ENCODE data around the gene HK1. TPM values are rescaled to one million over a fixed set of nuclear protein-coding genes. Genes with fewer than 3 reads are reported as not detected.

The HK1 gene
- total RNA-seq, 1 experiment from 2014 or later = 219 TPM

GRCh38 chr10:69318867-69319727, 40.8 kb downstream of the HK1 start:
- DNase-seq (ENCODE audit: low spot score) = no peak
- no peak for TF ChIP-seq ELF4 (CRISPR knock-in tag; IDR thresholded peaks at IDR 0.05; ENCODE audit: low read depth)
- no peak for TF ChIP-seq ATF6 (CRISPR knock-in tag; IDR thresholded peaks at IDR 0.05)
- TF ChIP-seq ZNF263 (CRISPR knock-in tag; IDR thresholded peaks at IDR 0.05; ENCODE audit: low read depth) = peak; percentile 91
- no peak for TF ChIP-seq GABPB1 (CRISPR knock-in tag; IDR thresholded peaks at IDR 0.05)
- TF ChIP-seq, protein P1, sequence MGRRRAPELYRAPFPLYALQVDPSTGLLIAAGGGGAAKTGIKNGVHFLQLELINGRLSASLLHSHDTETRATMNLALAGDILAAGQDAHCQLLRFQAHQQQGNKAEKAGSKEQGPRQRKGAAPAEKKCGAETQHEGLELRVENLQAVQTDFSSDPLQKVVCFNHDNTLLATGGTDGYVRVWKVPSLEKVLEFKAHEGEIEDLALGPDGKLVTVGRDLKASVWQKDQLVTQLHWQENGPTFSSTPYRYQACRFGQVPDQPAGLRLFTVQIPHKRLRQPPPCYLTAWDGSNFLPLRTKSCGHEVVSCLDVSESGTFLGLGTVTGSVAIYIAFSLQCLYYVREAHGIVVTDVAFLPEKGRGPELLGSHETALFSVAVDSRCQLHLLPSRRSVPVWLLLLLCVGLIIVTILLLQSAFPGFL (CRISPR knock-in tag; IDR thresholded peaks at IDR 0.05; ENCODE audit: borderline replicate concordance) = no peak
- TF ChIP-seq, protein P2, sequence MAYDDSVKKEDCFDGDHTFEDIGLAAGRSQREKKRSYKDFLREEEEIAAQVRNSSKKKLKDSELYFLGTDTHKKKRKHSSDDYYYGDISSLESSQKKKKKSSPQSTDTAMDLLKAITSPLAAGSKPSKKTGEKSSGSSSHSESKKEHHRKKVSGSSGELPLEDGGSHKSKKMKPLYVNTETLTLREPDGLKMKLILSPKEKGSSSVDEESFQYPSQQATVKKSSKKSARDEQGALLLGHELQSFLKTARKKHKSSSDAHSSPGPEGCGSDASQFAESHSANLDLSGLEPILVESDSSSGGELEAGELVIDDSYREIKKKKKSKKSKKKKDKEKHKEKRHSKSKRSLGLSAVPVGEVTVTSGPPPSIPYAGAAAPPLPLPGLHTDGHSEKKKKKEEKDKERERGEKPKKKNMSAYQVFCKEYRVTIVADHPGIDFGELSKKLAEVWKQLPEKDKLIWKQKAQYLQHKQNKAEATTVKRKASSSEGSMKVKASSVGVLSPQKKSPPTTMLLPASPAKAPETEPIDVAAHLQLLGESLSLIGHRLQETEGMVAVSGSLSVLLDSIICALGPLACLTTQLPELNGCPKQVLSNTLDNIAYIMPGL (CRISPR knock-in tag; IDR thresholded peaks at IDR 0.05) = peak; percentile 46
- TF ChIP-seq CREM (CRISPR knock-in tag; IDR thresholded peaks at IDR 0.05) = 0 out of 2 replicates have a peak, but pooled peaks have one; percentile 5
- TF ChIP-seq, protein P3, sequence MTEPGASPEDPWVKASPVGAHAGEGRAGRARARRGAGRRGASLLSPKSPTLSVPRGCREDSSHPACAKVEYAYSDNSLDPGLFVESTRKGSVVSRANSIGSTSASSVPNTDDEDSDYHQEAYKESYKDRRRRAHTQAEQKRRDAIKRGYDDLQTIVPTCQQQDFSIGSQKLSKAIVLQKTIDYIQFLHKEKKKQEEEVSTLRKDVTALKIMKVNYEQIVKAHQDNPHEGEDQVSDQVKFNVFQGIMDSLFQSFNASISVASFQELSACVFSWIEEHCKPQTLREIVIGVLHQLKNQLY (CRISPR knock-in tag; IDR thresholded peaks at IDR 0.05) = no peak
- TF ChIP-seq, protein P4, sequence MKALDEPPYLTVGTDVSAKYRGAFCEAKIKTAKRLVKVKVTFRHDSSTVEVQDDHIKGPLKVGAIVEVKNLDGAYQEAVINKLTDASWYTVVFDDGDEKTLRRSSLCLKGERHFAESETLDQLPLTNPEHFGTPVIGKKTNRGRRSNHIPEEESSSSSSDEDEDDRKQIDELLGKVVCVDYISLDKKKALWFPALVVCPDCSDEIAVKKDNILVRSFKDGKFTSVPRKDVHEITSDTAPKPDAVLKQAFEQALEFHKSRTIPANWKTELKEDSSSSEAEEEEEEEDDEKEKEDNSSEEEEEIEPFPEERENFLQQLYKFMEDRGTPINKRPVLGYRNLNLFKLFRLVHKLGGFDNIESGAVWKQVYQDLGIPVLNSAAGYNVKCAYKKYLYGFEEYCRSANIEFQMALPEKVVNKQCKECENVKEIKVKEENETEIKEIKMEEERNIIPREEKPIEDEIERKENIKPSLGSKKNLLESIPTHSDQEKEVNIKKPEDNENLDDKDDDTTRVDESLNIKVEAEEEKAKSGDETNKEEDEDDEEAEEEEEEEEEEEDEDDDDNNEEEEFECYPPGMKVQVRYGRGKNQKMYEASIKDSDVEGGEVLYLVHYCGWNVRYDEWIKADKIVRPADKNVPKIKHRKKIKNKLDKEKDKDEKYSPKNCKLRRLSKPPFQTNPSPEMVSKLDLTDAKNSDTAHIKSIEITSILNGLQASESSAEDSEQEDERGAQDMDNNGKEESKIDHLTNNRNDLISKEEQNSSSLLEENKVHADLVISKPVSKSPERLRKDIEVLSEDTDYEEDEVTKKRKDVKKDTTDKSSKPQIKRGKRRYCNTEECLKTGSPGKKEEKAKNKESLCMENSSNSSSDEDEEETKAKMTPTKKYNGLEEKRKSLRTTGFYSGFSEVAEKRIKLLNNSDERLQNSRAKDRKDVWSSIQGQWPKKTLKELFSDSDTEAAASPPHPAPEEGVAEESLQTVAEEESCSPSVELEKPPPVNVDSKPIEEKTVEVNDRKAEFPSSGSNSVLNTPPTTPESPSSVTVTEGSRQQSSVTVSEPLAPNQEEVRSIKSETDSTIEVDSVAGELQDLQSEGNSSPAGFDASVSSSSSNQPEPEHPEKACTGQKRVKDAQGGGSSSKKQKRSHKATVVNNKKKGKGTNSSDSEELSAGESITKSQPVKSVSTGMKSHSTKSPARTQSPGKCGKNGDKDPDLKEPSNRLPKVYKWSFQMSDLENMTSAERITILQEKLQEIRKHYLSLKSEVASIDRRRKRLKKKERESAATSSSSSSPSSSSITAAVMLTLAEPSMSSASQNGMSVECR (CRISPR knock-in tag; IDR thresholded peaks at IDR 0.05; ENCODE audit: borderline replicate concordance) = peak; percentile 15; the same call in 1 of the 2 replicates
- no peak; the same call in 1 of the 2 replicates for TF ChIP-seq FOXP4 (CRISPR knock-in tag; IDR thresholded peaks at IDR 0.05)
- TF ChIP-seq FOXP1 (CRISPR knock-in tag; IDR thresholded peaks at IDR 0.05; ENCODE audit: borderline replicate concordance) = no peak; the same call in 1 of the 2 replicates
- TF ChIP-seq SMAD3 (CRISPR knock-in tag; IDR thresholded peaks at IDR 0.05; ENCODE audit: borderline replicate concordance) = no peak; the same call in 1 of the 2 replicates
- TF ChIP-seq SP1 (CRISPR knock-in tag; conservative IDR thresholded peaks at IDR 0.05) = peak; percentile 11; the same call in 1 of the 2 replicates
- TF ChIP-seq, protein P5, sequence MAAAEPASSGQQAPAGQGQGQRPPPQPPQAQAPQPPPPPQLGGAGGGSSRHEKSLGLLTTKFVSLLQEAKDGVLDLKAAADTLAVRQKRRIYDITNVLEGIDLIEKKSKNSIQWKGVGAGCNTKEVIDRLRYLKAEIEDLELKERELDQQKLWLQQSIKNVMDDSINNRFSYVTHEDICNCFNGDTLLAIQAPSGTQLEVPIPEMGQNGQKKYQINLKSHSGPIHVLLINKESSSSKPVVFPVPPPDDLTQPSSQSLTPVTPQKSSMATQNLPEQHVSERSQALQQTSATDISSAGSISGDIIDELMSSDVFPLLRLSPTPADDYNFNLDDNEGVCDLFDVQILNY (CRISPR knock-in tag; IDR thresholded peaks at IDR 0.05) = peak; percentile 1; the same call in 1 of the 2 replicates
- TF ChIP-seq, protein P6, sequence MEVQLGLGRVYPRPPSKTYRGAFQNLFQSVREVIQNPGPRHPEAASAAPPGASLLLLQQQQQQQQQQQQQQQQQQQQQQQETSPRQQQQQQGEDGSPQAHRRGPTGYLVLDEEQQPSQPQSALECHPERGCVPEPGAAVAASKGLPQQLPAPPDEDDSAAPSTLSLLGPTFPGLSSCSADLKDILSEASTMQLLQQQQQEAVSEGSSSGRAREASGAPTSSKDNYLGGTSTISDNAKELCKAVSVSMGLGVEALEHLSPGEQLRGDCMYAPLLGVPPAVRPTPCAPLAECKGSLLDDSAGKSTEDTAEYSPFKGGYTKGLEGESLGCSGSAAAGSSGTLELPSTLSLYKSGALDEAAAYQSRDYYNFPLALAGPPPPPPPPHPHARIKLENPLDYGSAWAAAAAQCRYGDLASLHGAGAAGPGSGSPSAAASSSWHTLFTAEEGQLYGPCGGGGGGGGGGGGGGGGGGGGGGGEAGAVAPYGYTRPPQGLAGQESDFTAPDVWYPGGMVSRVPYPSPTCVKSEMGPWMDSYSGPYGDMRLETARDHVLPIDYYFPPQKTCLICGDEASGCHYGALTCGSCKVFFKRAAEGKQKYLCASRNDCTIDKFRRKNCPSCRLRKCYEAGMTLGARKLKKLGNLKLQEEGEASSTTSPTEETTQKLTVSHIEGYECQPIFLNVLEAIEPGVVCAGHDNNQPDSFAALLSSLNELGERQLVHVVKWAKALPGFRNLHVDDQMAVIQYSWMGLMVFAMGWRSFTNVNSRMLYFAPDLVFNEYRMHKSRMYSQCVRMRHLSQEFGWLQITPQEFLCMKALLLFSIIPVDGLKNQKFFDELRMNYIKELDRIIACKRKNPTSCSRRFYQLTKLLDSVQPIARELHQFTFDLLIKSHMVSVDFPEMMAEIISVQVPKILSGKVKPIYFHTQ (CRISPR knock-in tag; IDR thresholded peaks at IDR 0.05) = no peak
- TF ChIP-seq IRF1 (CRISPR knock-in tag; IDR thresholded peaks at IDR 0.05) = 0 out of 2 replicates have a peak, but pooled peaks have one; percentile 12
- no peak; the same call in 1 of the 2 replicates for TF ChIP-seq MYBL2 (CRISPR knock-in tag; IDR thresholded peaks at IDR 0.05)

More at GRCh38 chr10:69318867-69319727, 40.8 kb downstream of the HK1 start:
- ChIA-PET CTCF (interaction anchor here (0.7 to 2.4 kb wide), 7 partner anchors 14 to 89 kb away, joined by 3 to 7 read pairs (median 5); no protein-coding TSS in a partner anchor), POLR2A (interaction anchor here (1.0 to 1.7 kb wide), 4 partner anchors 9 to 71 kb away, joined by 3 to 7 read pairs (median 4); no protein-coding TSS in a partner anchor)
- ATAC-seq = peak; percentile 3
- Mint-ChIP-seq H3K27ac (no peak overlapping the region; the same call in 1 of the 2 replicates), H3K4me3 (peak overlapping the region; percentile 95), H3K9me3 (no peaks in the 10 kb centered on the region), H3K36me3 (peaks cover 7% of the 10 kb centered on the region; the same call in 1 of the 2 replicates), H3K27me3 (ENCODE audit: low read depth) (no peaks in the 10 kb centered on the region), H3K4me1 (peaks cover 74% of the 10 kb centered on the region)
